OCI-LY1 (cell line): ENCODE results near the gene SOS1.

ENCODE experiments used
- CTCF ChIP-seq: fragments of 200-600 bp; sonication (generic), shearing (Covaris generic); IDR thresholded peaks from 2 replicates; pipeline ENCODE4 v1.5.1; 2017; ENCODE audit warnings: mild to moderate bottlenecking, antibody characterized with exemption, low read length, moderate library complexity, mixed read lengths
- EZH2 ChIP-seq: fragments of 200-600 bp; sonication (generic), shearing (Covaris generic); IDR thresholded peaks from 2 replicates; pipeline ENCODE4 v1.8.0; 2017; ENCODE audit warnings: borderline replicate concordance, mixed run types, mild to moderate bottlenecking, antibody characterized with exemption, low read length, moderate library complexity, mixed read lengths

- no peak for TF ChIP-seq CTCF
- no peak for TF ChIP-seq EZH2
Measured at GRCh38 chr2:39007875-39008504, 112.9 kb downstream of the SOS1 start.
